ENCODE data around the gene TMEM117. TPM values are rescaled to one million over a fixed set of nuclear protein-coding genes. Genes with fewer than 3 reads are reported as not detected.

TMEM117 gene
- total and polyA plus RNA-seq, 2 donors (not counting 3 experiments of a cell fraction or from before 2014, with no cell fraction given), result 1.2 to 3.8 TPM

- DNase-seq (ENCODE audit: low read depth, low spot score), result no peak
- intact Hi-C loops (cut with micrococcal nuclease) (no loop called here), dilution Hi-C loops (cut with MboI; ENCODE audit: extremely low pct_ligation_motif_present, low sequenced_read_pairs) (no loop called here)
- no peaks in the 10 kb centered on the region for H4K20me1 ChIP-seq (replicated peaks; ENCODE audit: control insufficient read depth, extremely low read depth, insufficient read depth, low read length)
- no peak for TF ChIP-seq MYC (IDR thresholded peaks at IDR 0.05; ENCODE audit: low read depth, low read length)
- TF ChIP-seq JUN (IDR thresholded peaks at IDR 0.05; ENCODE audit: borderline replicate concordance, insufficient read depth, insufficient read length, low read depth), result no peak
- no peak for TF ChIP-seq CTCF (IDR thresholded peaks at IDR 0.05; ENCODE audit: extremely low read depth in 1 of 2, insufficient read depth in 1 of 2, low read depth in 1 of 2, low read length in 2 of 2)
- no peak for TF ChIP-seq POLR2AphosphoS5 (IDR thresholded peaks at IDR 0.05; ENCODE audit: insufficient read depth, low read depth, low read length)
- TF ChIP-seq FOS (IDR thresholded peaks at IDR 0.05; ENCODE audit: borderline replicate concordance, insufficient read depth, low read length), result no peak
- no peak for TF ChIP-seq POLR2A (IDR thresholded peaks at IDR 0.05; ENCODE audit: low read depth, low read length)
- TF ChIP-seq GATA2 (IDR thresholded peaks at IDR 0.05; ENCODE audit: insufficient read depth, insufficient read length, low read depth, low read length), result no peak
- TF ChIP-seq EZH2 (IDR thresholded peaks at IDR 0.05; ENCODE audit: borderline replicate concordance, low read depth, low read length, severe bottlenecking), result no peak
- no peaks in the 10 kb centered on the region for H3K36me3 ChIP-seq (ENCODE audit: control insufficient read depth in 2 of 2, extremely low read depth in 1 of 2, insufficient read depth in 2 of 2, low read length in 2 of 2)
- no peak overlapping the region for H3K4me2 ChIP-seq (ENCODE audit: insufficient read depth, low read length)
- H3K27me3 ChIP-seq (ENCODE audit: control insufficient read depth in 2 of 2, insufficient read depth in 2 of 2, low read length in 2 of 2), result no peaks in the 10 kb centered on the region
- BruUV-seq (replicated peaks), result no TSS peak
- H2AFZ ChIP-seq (ENCODE audit: low read depth, low read length), result no peak overlapping the region
- POLR2A ChIA-PET, result no interaction called here
- H3K4me3 ChIP-seq (replicated peaks in 1 of 3; ENCODE audit: insufficient read depth in 1 of 3, low read depth in 1 of 3, low read length in 3 of 3), result no peak overlapping the region
- no peak overlapping the region for H3K27ac ChIP-seq (ENCODE audit: insufficient read depth, low read depth, low read length)
- H3K4me1 ChIP-seq (ENCODE audit: control insufficient read depth, extremely low read depth, insufficient read depth, low read length), result no peaks in the 10 kb centered on the region
- CTCF ChIA-PET, result no interaction called here
- H3K9me3 ChIP-seq (replicated peaks; ENCODE audit: control insufficient read depth, insufficient read depth, low read length), result no peaks in the 10 kb centered on the region
- no peak for FAIRE-seq
- H3K9me1 ChIP-seq (replicated peaks; ENCODE audit: control insufficient read depth, extremely low read depth, insufficient read depth, low read length), result no peaks in the 10 kb centered on the region
- H3K79me2 ChIP-seq (ENCODE audit: control insufficient read depth, insufficient read depth, low read length), result no peaks in the 10 kb centered on the region
- no peak overlapping the region for H3K9ac ChIP-seq (replicated peaks; ENCODE audit: extremely low read depth, insufficient read depth, low read length)
Observed at GRCh38 chr12:43980627-43981191, 144.8 kb downstream of the TMEM117 start.

Measured in endothelial cell of umbilical vein (primary cell).